K562 (cell line): Measurements from ENCODE around the gene MYLK4. TPM values are rescaled to one million over a fixed set of nuclear protein-coding genes. Genes with fewer than 3 reads are reported as not detected.

ENCODE experiments used
- ATAC-seq: fragments of 200-7000 bp; cut with Tn5 transposase; 3 replicates; pipeline ENCODE4 v1.9.1; 2020; ENCODE audit warnings: moderate library complexity
- BruUV-seq: library from RNA; stranded (reverse); fragments of 400-500 nt; replicated peaks from 2 replicates; lab custom pipeline; 2021; lab: Mats Ljungman, UMichigan
- CTCF ChIA-PET: fragments of 300-600 bp; formaldehyde crosslinking; extraction: SDS; loops from one replicate; lab custom pipeline; 2021; ENCODE audit warnings: low intra/inter-chr PET ratio; lab: Yijun Ruan, JAX
- POLR2A ChIA-PET: fragments of 300-600, 350-650 bp; sonication (Branson Sonifier 250); formaldehyde crosslinking; extraction: SDS; loops from one replicate; lab custom pipeline; 2021; ENCODE audit warnings: antibody characterized with exemption, inconsistent platforms; lab: Yijun Ruan, JAX
- DNase-seq, 4 experiments: peaks; one replicate each; pipeline versions ENCODE4 v3.0.0 to v3.0.0-alpha.2; 2011 to 2018; ENCODE audit warnings: low spot score in 3 of 4, mixed read lengths in 3 of 4; ENCODE audit errors: extremely low read depth in 1 of 4
- FAIRE-seq: peaks from 2 replicates; lab custom pipeline; 2011; peaks lifted over from hg19 to GRCh38; lab: Jason Lieb, UNC
- H2AFZ ChIP-seq: 2 replicates; pipeline ENCODE4 v1.6.0; 2011; ENCODE audit warnings: low read depth, low read length, control low read depth, inconsistent platforms
- H3K27ac ChIP-seq: fragments of 200-600 bp; 3 replicates; pipeline ENCODE4 v1.8.0; 2011; ENCODE audit warnings: low read depth, mild to moderate bottlenecking, control low read depth, inconsistent platforms, low read length, moderate library complexity, mixed read lengths; ENCODE audit errors: extremely low read depth
- H3K27me3 ChIP-seq, 2 experiments: fragments of 300-600 bp in 1 of 2; 2 replicates in 1 of 2; 3 replicates in 1 of 2; pipeline versions ENCODE4 v1.6.0 to v1.8.0; 2011; ENCODE audit warnings: inconsistent platforms in 2 of 2, low read length in 2 of 2, mild to moderate bottlenecking in 1 of 2, mixed read lengths in 1 of 2, moderate library complexity in 1 of 2; ENCODE audit not compliant: control insufficient read depth in 2 of 2, insufficient read depth in 2 of 2
- H3K36me3 ChIP-seq: fragments of 300-600 bp; 3 replicates; pipeline ENCODE4 v1.8.0; 2011; ENCODE audit warnings: mild to moderate bottlenecking, low read length, inconsistent platforms; ENCODE audit not compliant: control insufficient read depth, insufficient read depth
- H3K4me1 ChIP-seq, 2 experiments: fragments of 200-600 bp in 1 of 2; replicated peaks in 1 of 2; 2 replicates in 1 of 2; 3 replicates in 1 of 2; pipeline versions ENCODE4 v1.5.1 to v1.8.0; 2011; ENCODE audit warnings: inconsistent platforms in 2 of 2, low read length in 2 of 2, mild to moderate bottlenecking in 1 of 2, mixed read lengths in 1 of 2, moderate library complexity in 1 of 2; ENCODE audit not compliant: control insufficient read depth in 2 of 2, insufficient read depth in 2 of 2
- H3K4me2 ChIP-seq: 2 replicates; pipeline ENCODE4 v1.6.1; 2011; ENCODE audit warnings: low read length, control low read depth, inconsistent platforms, mixed read lengths; ENCODE audit not compliant: insufficient read depth
- H3K4me3 ChIP-seq: fragments of 200-600 bp; sonication (generic), shearing (Covaris generic); 2 replicates; pipeline ENCODE4 v1.5.1; 2016; ENCODE audit warnings: control low read depth, inconsistent platforms
- H3K79me2 ChIP-seq: fragments of 200-600 bp; 3 replicates; pipeline ENCODE4 v1.8.0; 2011; ENCODE audit warnings: low read length, inconsistent platforms; ENCODE audit not compliant: control insufficient read depth, insufficient read depth
- H3K9ac ChIP-seq, 2 experiments: 2 replicates each; pipeline versions ENCODE4 v1.6.0 to v1.6.1; 2011; ENCODE audit warnings: low read depth in 2 of 2, low read length in 2 of 2, control low read depth in 1 of 2, inconsistent platforms in 1 of 2, mild to moderate bottlenecking in 1 of 2, mixed read lengths in 1 of 2; ENCODE audit not compliant: insufficient read depth in 1 of 2
- H3K9me1 ChIP-seq: one replicate; pipeline ENCODE4 v1.6.0; 2011; ENCODE audit warnings: inconsistent platforms, mild to moderate bottlenecking, low read length, moderate library complexity; ENCODE audit not compliant: control insufficient read depth, insufficient read depth
- H3K9me3 ChIP-seq: replicated peaks from 2 replicates; pipeline ENCODE4 v1.5.1; 2011; ENCODE audit warnings: low read depth, low read length, inconsistent platforms; ENCODE audit not compliant: control insufficient read depth, insufficient read depth
- H4K20me1 ChIP-seq: replicated peaks from 2 replicates; pipeline ENCODE4 v1.6.1; 2011; ENCODE audit warnings: low read length, inconsistent platforms, mixed read lengths; ENCODE audit not compliant: control insufficient read depth, insufficient read depth
- ESRRB ChIP-seq: fragments of 250-450 bp; sonication (Bioruptor Pico); IDR thresholded peaks from 2 replicates; pipeline ENCODE4 v1.5.0; 2020; ENCODE audit warnings: mild to moderate bottlenecking, moderate library complexity, borderline replicate concordance
- HIVEP1 ChIP-seq: fragments of 250-450 bp; sonication (Bioruptor Pico); IDR thresholded peaks from 2 replicates; pipeline ENCODE4 v1.4.0; 2020; ENCODE audit warnings: mild to moderate bottlenecking
- ZBTB43 ChIP-seq: sonication (generic); formaldehyde crosslinking; IDR thresholded peaks from 2 replicates; pipeline ENCODE4 v1.8.0; 2023; ENCODE audit warnings: mild to moderate bottlenecking, missing genetic modification reagents
- ZFP91 ChIP-seq: sonication (generic); formaldehyde crosslinking; IDR thresholded peaks from 2 replicates; pipeline ENCODE4 v1.8.0; 2022; ENCODE audit warnings: mild to moderate bottlenecking, missing genetic modification reagents
- ZNF449 ChIP-seq: fragments of 250-450 bp; sonication (Bioruptor Pico); IDR thresholded peaks from 2 replicates; pipeline ENCODE4 v1.8.0; 2022; ENCODE audit warnings: moderate library complexity, mild to moderate bottlenecking, inconsistent platforms
- ZNF507 ChIP-seq: conservative IDR thresholded peaks from 2 replicates; pipeline ENCODE4 v1.6.1; 2017; ENCODE audit warnings: missing genetic modification characterization, missing compliant biosample characterization
- ZNF551 ChIP-seq: fragments of 250-450 bp; sonication (Bioruptor Pico); IDR thresholded peaks from 2 replicates; pipeline ENCODE4 v1.5.0; 2021; ENCODE audit warnings: mild to moderate bottlenecking, moderate library complexity
- ZNF79 ChIP-seq: fragments of 250-450 bp; sonication (Bioruptor Pico); IDR thresholded peaks from 2 replicates; pipeline ENCODE4 v1.4.0; 2020; ENCODE audit warnings: low read depth, mild to moderate bottlenecking, moderate library complexity
- WGBS: fragments of 100-300 bp; shearing (Covaris generic); methylation state at CpG from one replicate; pipeline ENCODE4 v1.1.6; 2016; ENCODE audit warnings: low coverage, mixed read lengths; ENCODE audit not compliant: insufficient coverage; ENCODE audit errors: missing lambda C conversion rate; 5-methylcytosine and 5-hydroxymethylcytosine counted together
- in situ Hi-C: fragments of 300-500 bp; cut with MboI; formaldehyde crosslinking; loops from 4 replicates; pipeline ENCODE4 v1.15.0; 2018; ENCODE audit warnings: inconsistent platforms, mixed read lengths
- intact Hi-C: fragments of 100-400 bp; cut with micrococcal nuclease; formaldehyde crosslinking; loops from 2 replicates; pipeline ENCODE4 v1.14.2; 2022
- polyA plus RNA-seq, 8 experiments: library from polyadenylated mRNA; depleted of rRNA in 4 of 8; stranded (reverse) in 5 of 8; unstranded in 3 of 8; fragments of >200 nt; fragmentation: Nextera tagmentation in 2 of 8; fragmentation: Illumina TruSeq in 1 of 8; extraction: Ambion mirVana in 2 of 8; extraction: Trizol in 1 of 8; gene quantifications; 2 replicates each; pipeline versions ENCODE4 v1.2.1 to v1.2.3, GENCODE V29; 2011 to 2014; ENCODE audit warnings: inconsistent platforms in 1 of 8, missing spikeins in 1 of 8
- total RNA-seq, 7 experiments: library from RNA; depleted of rRNA in 6 of 7; stranded (reverse); fragments of >200 nt in 6 of 7; fragmentation: Illumina TruSeq in 2 of 7; extraction: Trizol in 2 of 7; gene quantifications; 2 replicates each; pipeline versions ENCODE4 v1.2.1 to v1.2.3, GENCODE V29; 2011 to 2021; ENCODE audit warnings: low replicate concordance in 1 of 7

The MYLK4 gene
- total and polyA plus RNA-seq, 9 of the 15 experiments (the other 6 are each of a cell fraction or from before 2014, with no cell fraction given): 0.01 to 0.15 (median 0.06) TPM

GRCh38 chr6:2640551-2640950, 110.2 kb downstream of the MYLK4 start:
- Histone ChIP-seq H3K27me3 (peaks cover 51 to 77% of the 10 kb centered on the region in 2 experiments; a peak in 4 of 5 replicates), H3K4me3 (no peak overlapping the region), H3K9me1 (no peaks in the 10 kb centered on the region), H3K4me1 (no peaks in the 10 kb centered on the region), H3K36me3 (no peaks in the 10 kb centered on the region), H3K4me2 (no peak overlapping the region), H4K20me1 (no peaks in the 10 kb centered on the region), H3K9ac (no peak overlapping the region), H3K27ac (no peak overlapping the region), H3K9me3 (no peaks in the 10 kb centered on the region), H2AFZ (no peak overlapping the region), H3K79me2 (no peaks in the 10 kb centered on the region)
- intact Hi-C loops (no loop called here), in situ Hi-C loops (no loop called here)
- TF ChIP-seq ZNF551 (CRISPR knock-in tag) (no peak), HIVEP1 (CRISPR knock-in tag) (no peak), ZNF79 (no peak), ZNF507 (tag) (no peak), ZBTB43 (CRISPR knock-in tag) (no peak), ZFP91 (no peak), ESRRB (CRISPR knock-in tag) (no peak), ZNF449 (no peak)
- ATAC-seq (no peak), FAIRE-seq (no peak), DNase-seq (no peak)
- POLR2A ChIA-PET: interaction anchor here (0.6 to 0.7 kb wide), 2 partner anchors 125 to 663 kb away, joined by 3 read pairs; no protein-coding TSS in a partner anchor
- CTCF ChIA-PET: no interaction called here
- WGBS: 1% methylated on average over 4 of the region's 4 CpGs
- no TSS peak for BruUV-seq
